HG03095 (cell line): ENCODE data around the gene GALNT6.
A peak's percentile ranks its signal among the peaks of the same experiment; 100 is the strongest.

ENCODE experiments used
- ATAC-seq: cut with Tn5 transposase; IDR thresholded peaks from one replicate; pipeline ENCODE4 v1.9.1; 2021; ENCODE audit warnings: moderate library complexity; ENCODE audit not compliant: unreplicated experiment

GALNT6 gene

GRCh38 chr12:51405801-51406207, 14.6 kb upstream of the GALNT6 start:
- ATAC-seq, result no peak

- no peak for ATAC-seq
Measured at GRCh38 chr12:51404627-51405026, 13.4 kb upstream of the GALNT6 start.

- no peak for ATAC-seq
Measured at GRCh38 chr12:51403681-51404136, 12.5 kb upstream of the GALNT6 start.

- no peak for ATAC-seq
Measured at GRCh38 chr12:51403159-51403558, 12.0 kb upstream of the GALNT6 start.

- ATAC-seq, result no peak
Measured at GRCh38 chr12:51401900-51402299, 10.7 kb upstream of the GALNT6 start.

- no peak for ATAC-seq
Measured at GRCh38 chr12:51401486-51401885, 10.3 kb upstream of the GALNT6 start.

GRCh38 chr12:51401020-51401419, 9.8 kb upstream of the GALNT6 start:
- ATAC-seq, result no peak

GRCh38 chr12:51399891-51400290, 8.7 kb upstream of the GALNT6 start:
- no peak for ATAC-seq

- no peak for ATAC-seq
Measured at GRCh38 chr12:51397670-51398069, 6.5 kb upstream of the GALNT6 start.

GRCh38 chr12:51395283-51396230, 4.4 kb upstream of the GALNT6 start:
- ATAC-seq, result peak; percentile 38

GRCh38 chr12:51393676-51394545, 2.7 kb upstream of the GALNT6 start:
- ATAC-seq, result no peak

GRCh38 chr12:51392556-51393237, 1.5 kb upstream of the GALNT6 start:
- ATAC-seq, result no peak

GRCh38 chr12:51390891-51391282, 319 bp downstream of the GALNT6 start:
- ATAC-seq, result peak; percentile 5

- ATAC-seq, result no peak
Measured at GRCh38 chr12:51390457-51390856, 749 bp downstream of the GALNT6 start.

- ATAC-seq, result no peak
Measured at GRCh38 chr12:51389302-51389999, 1.8 kb downstream of the GALNT6 start.

- ATAC-seq, result no peak
Measured at GRCh38 chr12:51388846-51389245, 2.4 kb downstream of the GALNT6 start.

GRCh38 chr12:51388069-51388799, 3.0 kb downstream of the GALNT6 start:
- no peak for ATAC-seq

- ATAC-seq, result no peak
Measured at GRCh38 chr12:51386351-51386750, 4.9 kb downstream of the GALNT6 start.

- ATAC-seq, result no peak
Measured at GRCh38 chr12:51383269-51383905, 7.8 kb downstream of the GALNT6 start.
